ENCODE data around the gene CEL. TPM values are rescaled to one million over a fixed set of nuclear protein-coding genes. Genes with fewer than 3 reads are reported as not detected.

Gene CEL
- total RNA-seq, 2 donors from 2014 or later, result 0.42 TPM; not detected in 1

- no peak overlapping the region for H3K27ac Mint-ChIP-seq
- H3K36me3 Mint-ChIP-seq (ENCODE audit: low read depth), result peaks cover 6% of the 10 kb centered on the region
- no peaks in the 10 kb centered on the region for H3K9me3 ChIP-seq (ENCODE audit: control insufficient read depth, low read length, poor library complexity, severe bottlenecking)
- H3K27me3 Mint-ChIP-seq, result no peaks in the 10 kb centered on the region
- ATAC-seq (no peak), DNase-seq (no peak)
- no peak overlapping the region for H3K4me3 Mint-ChIP-seq
- H3K4me1 Mint-ChIP-seq, result no peaks in the 10 kb centered on the region
These were observed 10.4 kb upstream of the CEL start for GRCh38 chr9:133051281-133051900.

GRCh38 chr9:133051966-133052539 lies 9.7 kb upstream of the CEL start:
- H3K9me3 ChIP-seq (ENCODE audit: control insufficient read depth, low read length, poor library complexity, severe bottlenecking), result no peaks in the 10 kb centered on the region
- ATAC-seq (no peak), DNase-seq (no peak)
- Mint-ChIP-seq H3K27ac (no peak overlapping the region), H3K27me3 (no peaks in the 10 kb centered on the region), H3K36me3 (ENCODE audit: low read depth) (peaks cover 3% of the 10 kb centered on the region), H3K4me3 (no peak overlapping the region), H3K4me1 (peaks cover 2% of the 10 kb centered on the region)

GRCh38 chr9:133054194-133054890 lies 7.4 kb upstream of the CEL start:
- no peaks in the 10 kb centered on the region for H3K27me3 Mint-ChIP-seq
- ATAC-seq, result no peak
- DNase-seq, result no peak
- H3K4me3 Mint-ChIP-seq, result no peak overlapping the region
- H3K36me3 Mint-ChIP-seq (ENCODE audit: low read depth), result peaks cover 3% of the 10 kb centered on the region
- no peak overlapping the region for H3K27ac Mint-ChIP-seq
- H3K4me1 Mint-ChIP-seq, result peaks cover 13% of the 10 kb centered on the region
- H3K9me3 ChIP-seq (ENCODE audit: control insufficient read depth, low read length, poor library complexity, severe bottlenecking), result no peaks in the 10 kb centered on the region

- Mint-ChIP-seq H3K36me3 (ENCODE audit: low read depth) (peaks cover 3% of the 10 kb centered on the region), H3K27me3 (no peaks in the 10 kb centered on the region), H3K4me1 (peaks cover 13% of the 10 kb centered on the region), H3K27ac (no peak overlapping the region), H3K4me3 (no peak overlapping the region)
- DNase-seq (no peak), ATAC-seq (no peak)
- H3K9me3 ChIP-seq (ENCODE audit: control insufficient read depth, low read length, poor library complexity, severe bottlenecking), result no peaks in the 10 kb centered on the region
These were observed 6.8 kb upstream of the CEL start for GRCh38 chr9:133054966-133055365.

- peaks cover 3% of the 10 kb centered on the region for H3K36me3 Mint-ChIP-seq (ENCODE audit: low read depth)
- no peak overlapping the region for H3K4me3 Mint-ChIP-seq
These were observed 5.9 kb upstream of the CEL start for GRCh38 chr9:133055788-133056420.

GRCh38 chr9:133056533-133056932 lies 5.2 kb upstream of the CEL start:
- peaks cover 3% of the 10 kb centered on the region for H3K36me3 Mint-ChIP-seq (ENCODE audit: low read depth)
- no peaks in the 10 kb centered on the region for H3K27me3 Mint-ChIP-seq
- ATAC-seq (no peak), DNase-seq (no peak)
- H3K9me3 ChIP-seq (ENCODE audit: control insufficient read depth, low read length, poor library complexity, severe bottlenecking), result no peaks in the 10 kb centered on the region
- H3K4me1 Mint-ChIP-seq, result peaks cover 15% of the 10 kb centered on the region
- H3K4me3 Mint-ChIP-seq, result no peak overlapping the region
- H3K27ac Mint-ChIP-seq, result no peak overlapping the region

More at GRCh38 chr9:133055788-133056420, 5.9 kb upstream of the CEL start:
- Mint-ChIP-seq H3K27me3 (no peaks in the 10 kb centered on the region), H3K27ac (no peak overlapping the region), H3K4me1 (peaks cover 15% of the 10 kb centered on the region)
- no peaks in the 10 kb centered on the region for H3K9me3 ChIP-seq (ENCODE audit: control insufficient read depth, low read length, poor library complexity, severe bottlenecking)
- no peak for DNase-seq
- no peak for ATAC-seq

GRCh38 chr9:133057006-133057405 lies 4.8 kb upstream of the CEL start:
- DNase-seq (no peak), ATAC-seq (peak; percentile 27)
- no peaks in the 10 kb centered on the region for H3K9me3 ChIP-seq (ENCODE audit: control insufficient read depth, low read length, poor library complexity, severe bottlenecking)
- Mint-ChIP-seq H3K27ac (no peak overlapping the region), H3K4me1 (peaks cover 15% of the 10 kb centered on the region), H3K27me3 (no peaks in the 10 kb centered on the region), H3K36me3 (ENCODE audit: low read depth) (peaks cover 3% of the 10 kb centered on the region), H3K4me3 (no peak overlapping the region)

- H3K9me3 ChIP-seq (ENCODE audit: control insufficient read depth, low read length, poor library complexity, severe bottlenecking), result no peaks in the 10 kb centered on the region
- DNase-seq (no peak), ATAC-seq (no peak)
- Mint-ChIP-seq H3K4me3 (no peak overlapping the region), H3K27ac (no peak overlapping the region), H3K4me1 (peaks cover 15% of the 10 kb centered on the region), H3K27me3 (no peaks in the 10 kb centered on the region), H3K36me3 (ENCODE audit: low read depth) (peaks cover under 1% of the 10 kb centered on the region)
These were observed 4.2 kb upstream of the CEL start for GRCh38 chr9:133057553-133057952.

- H3K9me3 ChIP-seq (ENCODE audit: control insufficient read depth, low read length, poor library complexity, severe bottlenecking), result no peaks in the 10 kb centered on the region
- Mint-ChIP-seq H3K4me1 (peaks cover 15% of the 10 kb centered on the region), H3K36me3 (ENCODE audit: low read depth) (no peaks in the 10 kb centered on the region), H3K27me3 (no peaks in the 10 kb centered on the region), H3K4me3 (no peak overlapping the region), H3K27ac (no peak overlapping the region)
- ATAC-seq, result no peak
- DNase-seq, result no peak
These were observed 3.7 kb upstream of the CEL start for GRCh38 chr9:133058071-133058470.

- ATAC-seq (no peak), DNase-seq (no peak)
- Mint-ChIP-seq H3K27me3 (no peaks in the 10 kb centered on the region), H3K36me3 (ENCODE audit: low read depth) (no peaks in the 10 kb centered on the region), H3K4me3 (peak overlapping the region; percentile 9), H3K4me1 (peaks cover 15% of the 10 kb centered on the region), H3K27ac (peak overlapping the region; percentile 21)
- no peaks in the 10 kb centered on the region for H3K9me3 ChIP-seq (ENCODE audit: control insufficient read depth, low read length, poor library complexity, severe bottlenecking)
These were observed 3.0 kb upstream of the CEL start for GRCh38 chr9:133058550-133059320.

GRCh38 chr9:133059623-133060022 lies 2.2 kb upstream of the CEL start:
- Mint-ChIP-seq H3K4me1 (peaks cover 15% of the 10 kb centered on the region), H3K36me3 (ENCODE audit: low read depth) (no peaks in the 10 kb centered on the region), H3K27me3 (no peaks in the 10 kb centered on the region), H3K4me3 (no peak overlapping the region), H3K27ac (peak overlapping the region; percentile 21)
- no peak for DNase-seq
- ATAC-seq, result no peak
- no peaks in the 10 kb centered on the region for H3K9me3 ChIP-seq (ENCODE audit: control insufficient read depth, low read length, poor library complexity, severe bottlenecking)

GRCh38 chr9:133060417-133060841 lies 1.4 kb upstream of the CEL start:
- H3K27me3 Mint-ChIP-seq, result no peaks in the 10 kb centered on the region
- peak overlapping the region; percentile 21 for H3K27ac Mint-ChIP-seq
- no peak for DNase-seq

More at GRCh38 chr9:133060417-133060841, 1.4 kb upstream of the CEL start:
- peaks cover 15% of the 10 kb centered on the region for H3K4me1 Mint-ChIP-seq
- no peak overlapping the region for H3K4me3 Mint-ChIP-seq
- ATAC-seq, result no peak
- H3K36me3 Mint-ChIP-seq (ENCODE audit: low read depth), result no peaks in the 10 kb centered on the region
- no peaks in the 10 kb centered on the region for H3K9me3 ChIP-seq (ENCODE audit: control insufficient read depth, low read length, poor library complexity, severe bottlenecking)
